HG03139 (cell line): Measurements from ENCODE around the gene ATXN7.

ENCODE experiments used
- ATAC-seq: cut with Tn5 transposase; IDR thresholded peaks from one replicate; pipeline ENCODE4 v1.9.1; 2021; ENCODE audit not compliant: unreplicated experiment

The ATXN7 gene

GRCh38 chr3:63862804-63863149, 890 bp upstream of the ATXN7 start:
- ATAC-seq, result no peak

GRCh38 chr3:63864008-63864964, 619 bp downstream of the ATXN7 start:
- peak; percentile 44 for ATAC-seq

DNA sequence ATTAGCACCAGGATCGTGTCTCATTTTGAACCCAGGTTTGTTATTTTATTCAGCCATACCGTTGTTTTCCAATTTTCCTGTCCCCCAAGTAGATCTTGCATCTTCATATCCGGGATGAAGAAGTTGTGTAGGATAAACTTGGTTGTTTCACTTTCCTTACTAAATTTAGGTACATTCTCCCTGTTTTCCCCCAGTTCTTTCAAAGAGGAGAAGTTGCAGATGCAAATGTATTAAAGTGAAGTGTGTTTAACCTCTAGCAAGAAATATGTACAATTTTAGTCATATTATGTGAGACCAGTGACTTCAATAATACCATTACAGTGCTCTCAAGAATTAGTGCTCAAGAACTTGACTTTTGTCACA, 1.3 kb downstream of the ATXN7 start:
- ATAC-seq, result no peak

DNA sequence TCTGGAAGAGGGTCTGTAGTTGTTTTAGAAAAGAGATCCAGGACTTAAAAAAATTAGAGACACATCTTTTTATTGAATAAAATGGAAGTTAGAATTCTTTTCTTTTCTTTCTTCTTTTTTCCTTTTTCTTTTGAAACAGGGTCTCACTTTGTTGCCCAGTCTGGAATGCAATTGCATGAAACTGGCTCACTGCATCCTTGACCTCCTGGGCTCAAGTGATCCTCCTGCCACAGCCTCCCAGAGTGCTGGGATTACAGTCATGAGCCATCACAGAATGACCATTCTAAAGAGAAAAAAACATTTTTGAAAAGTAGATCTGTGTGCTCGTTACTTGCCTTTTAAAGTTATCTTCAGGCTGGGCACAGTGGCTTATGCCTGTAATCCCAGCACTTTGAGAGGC, 3.6 kb downstream of the ATXN7 start:
- ATAC-seq, result no peak

GRCh38 chr3:63869940-63870614, 6.4 kb downstream of the ATXN7 start:
- no peak for ATAC-seq

DNA sequence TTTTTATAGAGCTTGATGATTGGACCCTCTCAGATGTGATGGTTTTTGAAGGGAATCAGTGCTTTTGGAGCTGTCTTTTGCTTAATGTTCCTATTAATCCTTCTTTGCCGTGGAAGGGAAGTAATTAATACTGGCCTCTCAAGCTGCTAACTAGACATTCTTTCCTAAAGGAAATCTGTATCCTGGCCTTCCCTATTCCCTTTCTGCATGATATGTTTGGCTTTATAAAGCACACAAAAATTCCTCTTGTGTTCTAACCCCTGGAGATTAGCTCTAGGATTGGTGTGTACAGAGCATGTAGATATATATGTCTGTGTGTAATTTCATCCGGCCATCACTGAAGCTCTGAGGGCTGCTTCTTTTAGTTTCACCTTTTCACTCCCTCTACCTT, 6.9 kb downstream of the ATXN7 start:
- no peak for ATAC-seq

DNA sequence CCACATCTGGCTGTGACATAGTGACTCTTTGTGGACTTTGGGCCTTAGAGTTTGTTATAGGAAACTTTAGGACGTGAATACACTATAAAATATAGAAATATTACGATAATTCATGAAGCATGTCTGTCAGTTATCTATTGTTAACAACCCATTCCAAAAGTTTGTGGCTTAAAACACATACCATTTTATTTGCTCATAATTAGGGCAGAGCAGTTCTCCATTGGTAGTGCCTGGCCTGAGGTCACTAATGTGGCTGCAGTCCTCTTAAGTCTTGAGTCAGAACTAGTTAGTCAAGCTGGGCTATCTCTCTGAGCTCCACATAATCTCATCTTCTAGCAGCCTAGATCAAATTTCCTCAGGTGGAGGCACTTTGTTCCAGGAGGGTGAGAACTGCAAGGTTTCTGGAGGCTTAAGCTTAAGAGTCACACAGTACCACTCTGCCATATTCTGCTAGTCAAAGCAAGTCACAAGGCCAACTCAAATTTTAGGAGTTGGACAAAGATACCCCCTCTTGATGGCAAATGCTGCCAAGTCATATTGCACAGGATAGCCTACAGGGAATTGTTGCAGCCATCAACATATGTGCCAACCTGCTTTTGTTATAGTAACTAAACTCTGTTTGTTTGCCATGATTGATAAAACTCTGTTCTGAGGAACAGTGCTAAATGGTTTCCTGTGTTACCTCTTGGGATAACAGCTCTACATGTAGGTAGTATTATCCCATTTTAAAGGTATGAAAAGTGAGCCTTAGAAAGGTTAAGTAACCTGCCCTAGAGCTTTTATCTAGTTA, 8.7 kb downstream of the ATXN7 start:
- no peak for ATAC-seq

DNA sequence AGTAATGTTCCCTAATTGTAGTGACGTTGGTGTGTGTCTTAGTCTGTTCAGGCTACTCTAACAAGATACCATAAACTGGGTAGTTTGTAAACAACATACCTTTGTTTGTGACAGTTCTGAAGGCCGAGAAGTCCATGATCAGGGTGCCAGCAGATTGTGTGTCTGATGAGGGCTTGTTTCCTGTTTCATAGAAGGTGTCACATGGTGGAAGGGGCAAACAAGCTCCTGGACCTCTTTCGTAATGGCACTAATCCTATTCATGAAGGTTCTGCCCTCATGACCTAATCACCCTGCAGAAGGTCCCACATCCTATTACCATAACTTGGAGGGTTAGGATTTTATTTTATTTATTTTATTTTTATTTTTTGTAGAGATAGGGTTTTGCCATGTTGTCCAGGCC, 11.1 kb downstream of the ATXN7 start:
- ATAC-seq, result no peak

GRCh38 chr3:63875510-63875909, 11.8 kb downstream of the ATXN7 start:
- no peak for ATAC-seq

- no peak for ATAC-seq
These were observed 12.6 kb downstream of the ATXN7 start for GRCh38 chr3:63876260-63876659.

DNA sequence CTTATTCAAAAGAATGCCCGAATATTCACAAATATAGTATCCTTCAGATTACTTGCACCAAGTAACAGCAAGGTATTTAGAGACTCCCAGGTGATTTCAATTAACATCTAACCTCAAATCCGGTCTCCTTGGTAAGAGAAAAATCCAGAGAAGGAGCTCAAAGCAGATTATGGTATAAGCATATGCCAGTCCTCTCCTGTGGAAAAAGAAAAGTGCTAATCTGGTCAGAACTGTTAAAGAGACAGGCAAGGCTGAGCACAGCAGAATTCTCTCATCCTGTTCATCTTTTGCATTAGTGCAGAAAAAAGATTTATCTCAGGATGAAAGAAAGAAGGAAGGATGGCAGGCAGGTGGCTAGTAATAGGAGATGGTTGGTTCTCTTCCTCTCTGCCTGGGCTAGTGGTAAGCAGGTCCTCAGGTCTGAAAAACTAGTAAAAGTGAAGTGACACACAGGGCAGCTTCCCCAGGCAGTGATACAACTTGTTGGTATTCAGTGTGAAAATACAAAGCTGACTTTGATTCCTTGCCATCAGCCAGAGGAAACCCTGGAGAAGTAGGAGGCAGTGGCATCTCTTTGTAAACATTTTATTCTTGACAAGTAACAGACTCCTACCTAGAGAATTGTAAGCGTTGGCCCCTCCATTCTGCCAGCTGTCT, 14.2 kb downstream of the ATXN7 start:
- ATAC-seq, result no peak

GRCh38 chr3:63878394-63879060, 14.9 kb downstream of the ATXN7 start:
- no peak for ATAC-seq

DNA sequence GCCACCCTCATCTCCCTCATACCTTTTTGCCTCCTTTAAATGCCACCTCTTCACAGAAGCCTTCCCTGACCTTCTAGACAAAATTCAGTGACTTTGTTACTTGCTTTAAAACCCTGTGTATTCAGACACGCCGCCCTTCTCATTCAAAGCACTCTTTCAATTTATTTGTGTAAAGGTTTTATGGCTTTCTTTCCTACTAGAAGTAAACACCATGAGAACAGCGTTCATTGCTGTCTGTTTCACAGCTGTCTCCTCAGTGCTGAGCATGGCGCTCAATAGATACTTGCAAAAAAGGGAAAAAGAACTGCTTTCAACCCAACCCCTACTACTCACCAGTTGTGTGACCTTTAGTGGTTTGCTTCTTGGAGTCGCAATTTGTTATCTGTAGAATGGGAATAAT, 17.0 kb downstream of the ATXN7 start:
- no peak for ATAC-seq

GRCh38 chr3:63886858-63887257, 23.2 kb downstream of the ATXN7 start:
- ATAC-seq, result no peak

GRCh38 chr3:63891518-63891917, 27.9 kb downstream of the ATXN7 start:
- ATAC-seq, result no peak

- no peak for ATAC-seq
These were observed 29.2 kb downstream of the ATXN7 start for GRCh38 chr3:63892773-63893352.

GRCh38 chr3:63895422-63896189, 31.9 kb downstream of the ATXN7 start:
- no peak for ATAC-seq

DNA sequence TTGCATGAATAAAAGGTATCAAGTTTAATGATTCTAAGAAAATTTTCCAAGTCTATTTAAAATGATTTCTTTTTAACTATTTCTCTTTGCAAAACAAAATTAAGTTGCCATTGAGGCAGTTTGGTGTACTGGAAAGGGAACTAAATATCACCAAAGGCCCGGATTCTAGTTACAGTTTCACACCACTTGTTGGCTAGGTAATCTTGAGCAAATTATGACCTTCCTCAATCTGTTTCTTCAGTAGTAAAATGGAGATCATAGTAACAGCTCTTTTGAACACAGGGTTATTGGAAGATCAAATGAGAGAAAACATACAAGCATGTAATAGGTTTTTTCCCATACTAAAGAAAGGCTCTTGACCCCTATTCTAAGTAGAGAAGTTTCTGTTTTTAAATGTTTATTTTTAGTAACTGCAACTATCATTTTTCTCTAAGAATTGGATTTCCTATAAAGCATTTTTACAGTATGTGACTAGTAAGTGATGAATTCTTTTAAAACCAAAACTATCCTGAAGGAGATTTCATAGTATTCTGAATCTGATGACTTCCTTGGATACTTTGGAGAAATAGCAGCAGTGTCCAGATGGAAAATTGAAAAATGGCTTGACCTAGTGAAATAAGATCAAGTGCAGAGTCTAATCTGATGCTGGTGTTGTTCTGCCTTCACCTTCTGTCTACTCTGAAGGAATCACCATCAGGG, 32.8 kb downstream of the ATXN7 start:
- no peak for ATAC-seq

DNA sequence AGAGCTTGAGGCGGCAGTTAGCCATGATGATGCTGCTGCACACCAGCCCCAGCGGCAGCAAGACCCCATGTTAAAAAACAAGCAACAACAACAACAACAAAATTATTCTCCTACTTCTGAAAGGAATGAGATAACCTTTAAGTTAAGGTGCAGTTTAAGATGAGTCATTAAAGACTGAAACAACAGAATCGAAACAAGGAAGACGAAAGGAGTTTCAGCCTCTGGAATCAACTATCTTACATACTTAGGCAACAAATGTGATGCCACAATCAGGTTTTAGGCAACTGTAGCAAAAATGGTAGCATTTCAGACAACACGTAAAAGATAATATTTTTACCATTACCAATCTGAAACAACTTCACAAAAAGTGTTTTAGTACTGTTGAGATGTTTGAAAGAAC, 36.3 kb downstream of the ATXN7 start:
- ATAC-seq, result no peak
